ENCODE data around the gene EXOC4. TPM values are rescaled to one million over a fixed set of nuclear protein-coding genes. Genes with fewer than 3 reads are reported as not detected.

Gene EXOC4
- total and polyA plus RNA-seq, 2 of the 13 experiments (the other 11 are each of a cell fraction or from before 2014, with no cell fraction given), result 22.5 to 39.0 TPM

- Histone ChIP-seq H2AFZ (ENCODE audit: low read length) (no peak overlapping the region), H3K27me3 (ENCODE audit: control insufficient read depth in 1 of 2, insufficient read depth in 2 of 2, low read length in 2 of 2) (0 out of 5 replicates have a peak, but pooled peaks cover 0 to 3% of the 10 kb centered on the region in 2 experiments), H3K4me3 (replicated peaks in 1 of 3; ENCODE audit: insufficient read depth in 1 of 3, low read depth in 2 of 3, low read length in 3 of 3) (no peak overlapping the region), H3K9me3 (ENCODE audit: low read length) (no peaks in the 10 kb centered on the region), H3K4me2 (ENCODE audit: low read depth, low read length) (no peak overlapping the region), H3K36me3 (replicated peaks in 1 of 2; ENCODE audit: control insufficient read depth in 1 of 2, insufficient read depth in 2 of 2, low read length in 2 of 2) (no peaks in the 10 kb centered on the region), H3K27ac (ENCODE audit: extremely low read length, insufficient read depth, low read length) (no peak overlapping the region), H3K79me2 (ENCODE audit: insufficient read depth, low read length) (no peaks in the 10 kb centered on the region), H4K20me1 (ENCODE audit: insufficient read depth, low read length) (no peaks in the 10 kb centered on the region), H3K4me1 (ENCODE audit: insufficient read depth, low read length) (no peaks in the 10 kb centered on the region), H3K9ac (ENCODE audit: insufficient read depth, low read depth, low read length) (no peak overlapping the region)
- ChIA-PET POLR2A (interaction anchor here (1.1 kb wide), 1 partner anchor 16 kb away, joined by 3 read pairs; the partner anchor contains the start of gene EXOC4), CTCF (ENCODE audit: low intra/inter-chr PET ratio, low total read pairs) (no interaction called here)
- BruUV-seq (replicated peaks), result no TSS peak
- FAIRE-seq (no peak), ATAC-seq (no peak), DNase-seq (ENCODE audit: low spot score) (no peak)
- WGBS (ENCODE audit: low lambda C conversion rate), result 0% methylated on average over 2 of the region's 3 CpGs
- TF ChIP-seq ZZZ3 (CRISPR knock-in tag; IDR thresholded peaks at IDR 0.05; ENCODE audit: borderline replicate concordance) (no peak), BRF2 (CRISPR knock-in tag; IDR thresholded peaks at IDR 0.05) (no peak), SOX13 (IDR thresholded peaks at IDR 0.05) (no peak), SOX13 (CRISPR knock-in tag; conservative IDR thresholded peaks at IDR 0.05 in 1 of 2, IDR thresholded peaks at IDR 0.05 in 1 of 2) (no peak), XBP1 (CRISPR knock-in tag; IDR thresholded peaks at IDR 0.05) (no peak), CCAR2 (optimal IDR thresholded peaks at IDR 0.05; ENCODE audit: low read depth, low read length) (no peak), FOXK2 (IDR thresholded peaks at IDR 0.05) (no peak), IKZF5 (CRISPR knock-in tag; IDR thresholded peaks at IDR 0.05) (no peak), POGZ (CRISPR knock-in tag; IDR thresholded peaks at IDR 0.05) (no peak), ATF7 (IDR thresholded peaks at IDR 0.05) (no peak), ATF7 (CRISPR knock-in tag; IDR thresholded peaks at IDR 0.05) (no peak), AGO2 (optimal IDR thresholded peaks at IDR 0.05; ENCODE audit: low read depth, low read length) (no peak), E2F2 (CRISPR knock-in tag; IDR thresholded peaks at IDR 0.05; ENCODE audit: borderline replicate concordance) (no peak), RARG (CRISPR knock-in tag; IDR thresholded peaks at IDR 0.05; ENCODE audit: low read depth) (no peak), LCORL (IDR thresholded peaks at IDR 0.05) (no peak), LCORL (CRISPR knock-in tag; IDR thresholded peaks at IDR 0.05) (no peak), ELF1 (CRISPR knock-in tag; IDR thresholded peaks at IDR 0.05) (no peak), HNRNPL (IDR thresholded peaks at IDR 0.05; ENCODE audit: low read depth, low read length) (no peak), ZBTB34 (CRISPR knock-in tag; IDR thresholded peaks at IDR 0.05) (no peak), PHB2 (IDR thresholded peaks at IDR 0.05; ENCODE audit: partially characterized antibody) (no peak)
- TF ChIP-seq, protein P1, sequence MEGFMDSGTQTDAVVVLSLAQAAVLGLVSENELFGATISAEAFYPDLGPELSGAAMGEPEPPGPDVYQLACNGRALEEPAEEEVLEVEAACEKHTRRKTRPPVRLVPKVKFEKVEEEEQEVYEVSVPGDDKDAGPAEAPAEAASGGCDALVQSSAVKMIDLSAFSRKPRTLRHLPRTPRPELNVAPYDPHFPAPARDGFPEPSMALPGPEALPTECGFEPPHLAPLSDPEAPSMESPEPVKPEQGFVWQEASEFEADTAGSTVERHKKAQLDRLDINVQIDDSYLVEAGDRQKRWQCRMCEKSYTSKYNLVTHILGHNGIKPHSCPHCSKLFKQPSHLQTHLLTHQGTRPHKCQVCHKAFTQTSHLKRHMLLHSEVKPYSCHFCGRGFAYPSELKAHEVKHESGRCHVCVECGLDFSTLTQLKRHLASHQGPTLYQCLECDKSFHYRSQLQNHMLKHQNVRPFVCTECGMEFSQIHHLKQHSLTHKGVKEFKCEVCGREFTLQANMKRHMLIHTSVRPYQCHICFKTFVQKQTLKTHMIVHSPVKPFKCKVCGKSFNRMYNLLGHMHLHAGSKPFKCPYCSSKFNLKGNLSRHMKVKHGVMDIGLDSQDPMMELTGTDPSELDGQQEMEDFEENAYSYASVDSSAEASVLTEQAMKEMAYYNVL (CRISPR knock-in tag; IDR thresholded peaks at IDR 0.05; ENCODE audit: borderline replicate concordance), result no peak
- in situ Hi-C loops (cut with HindIII; ENCODE audit: extremely low pct_ligation_motif_present, low pct_unique_long_range_greater_than_20kb), result no loop called here
- intact Hi-C loops (cut with micrococcal nuclease; ENCODE audit: unreplicated experiment), result loop anchor here (10.0 kb wide), 2 partner anchors 107 to 523 kb away; no protein-coding TSS in a partner anchor
Observed at GRCh38 chr7:133237545-133237944, 15.3 kb upstream of the EXOC4 start.

Measured in HepG2 (cell line).